Effector CD4-positive, alpha-beta T cell (primary cell): ENCODE data around the gene CD200.
"Not testable (repeated sequence)": the region's sequence is repeated elsewhere in the genome, so short reads cannot be mapped to it uniquely, and the experiment has no call there.

Experiments used
- DNase-seq: peaks from one replicate; pipeline ENCODE4 v3.0.0-alpha.2; 2020

Gene CD200

GRCh38 chr3:112362221-112362620 is 29.3 kb downstream of the CD200 start:
- no peak for DNase-seq

GRCh38 chr3:112364291-112364690 is 31.3 kb downstream of the CD200 start:
- no peak for DNase-seq

- no peak for DNase-seq
Observed at GRCh38 chr3:112365035-112365434, 32.1 kb downstream of the CD200 start.

- DNase-seq, result no peak
Observed at GRCh38 chr3:112365636-112366035, 32.7 kb downstream of the CD200 start.

GRCh38 chr3:112366522-112366921 is 33.6 kb downstream of the CD200 start:
- no peak for DNase-seq

- no peak for DNase-seq
Observed at GRCh38 chr3:112371569-112371968, 38.6 kb downstream of the CD200 start.

DNA sequence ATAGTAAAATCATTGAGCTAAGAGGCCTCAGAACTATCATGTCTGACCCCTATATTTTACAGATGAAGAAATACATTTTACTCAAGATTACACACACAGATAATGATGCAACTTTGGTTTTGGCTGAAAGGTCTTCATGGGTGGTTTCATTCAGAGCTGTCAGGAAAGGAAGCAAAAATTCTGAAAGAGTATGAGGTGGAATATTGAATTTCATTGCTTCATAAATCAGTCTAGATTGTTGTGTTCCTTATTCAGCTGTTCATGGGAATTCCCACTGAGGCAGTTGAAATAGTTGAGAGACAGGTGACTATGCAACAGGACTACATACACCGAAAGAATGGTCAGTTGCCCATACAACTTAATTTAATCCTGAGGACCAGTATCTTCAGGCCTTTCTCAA is 39.4 kb downstream of the CD200 start:
- no peak for DNase-seq

DNA sequence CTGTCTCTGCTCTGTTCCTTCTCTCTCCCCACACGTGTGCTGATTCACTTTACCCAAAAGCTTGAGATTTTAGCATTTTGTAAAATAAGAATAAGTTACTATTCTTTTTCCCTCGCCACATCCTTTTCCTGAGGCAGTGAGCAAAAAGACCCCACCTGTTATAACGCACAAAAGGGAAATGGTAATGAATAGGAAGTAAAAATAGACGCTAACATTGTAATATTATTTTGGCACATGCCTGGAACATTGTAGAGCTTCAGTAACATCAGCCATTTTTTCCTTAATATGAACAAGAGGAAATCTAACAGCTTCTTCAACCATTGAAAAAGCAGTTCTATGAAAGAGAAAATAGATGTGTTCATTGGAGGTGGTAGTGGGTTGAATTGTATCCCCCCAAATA is 40.5 kb downstream of the CD200 start:
- DNase-seq, result no peak

GRCh38 chr3:112373924-112374323 is 41.0 kb downstream of the CD200 start:
- no peak for DNase-seq

- no peak for DNase-seq
Observed at GRCh38 chr3:112374333-112374734, 41.4 kb downstream of the CD200 start.

GRCh38 chr3:112375117-112375516 is 42.2 kb downstream of the CD200 start:
- DNase-seq, result no peak

DNA sequence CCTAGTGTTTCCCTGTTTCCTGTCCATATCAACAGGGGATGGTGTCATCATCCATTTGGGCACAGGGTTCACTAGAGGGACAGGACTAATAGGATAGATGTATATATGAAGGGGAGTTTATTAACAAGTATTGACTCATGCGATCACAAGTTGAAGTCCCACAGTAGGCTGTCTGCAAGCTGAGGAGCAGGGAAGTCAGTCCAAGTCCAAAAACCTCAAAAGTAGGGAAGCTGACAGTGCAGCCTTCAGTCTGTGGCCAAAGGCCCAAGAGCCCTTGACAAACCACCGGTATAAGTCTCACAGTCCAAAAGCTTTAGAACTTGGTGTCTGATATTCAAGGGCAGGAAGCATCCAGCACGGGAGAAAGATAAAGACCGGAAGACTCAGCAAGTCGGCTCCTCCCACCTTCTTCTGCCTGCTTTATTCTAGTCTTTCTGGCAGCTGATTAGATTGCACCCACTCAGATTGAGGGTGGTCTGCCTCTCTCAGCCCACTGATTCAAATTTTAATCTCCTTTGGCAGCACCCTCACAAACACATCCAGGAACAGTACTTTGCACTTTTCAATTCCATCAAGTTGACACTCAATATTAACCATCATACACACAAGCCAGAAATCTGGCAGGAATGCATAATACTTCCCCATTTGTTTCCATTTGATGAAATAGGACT is 43.4 kb downstream of the CD200 start:
- no peak for DNase-seq

DNA sequence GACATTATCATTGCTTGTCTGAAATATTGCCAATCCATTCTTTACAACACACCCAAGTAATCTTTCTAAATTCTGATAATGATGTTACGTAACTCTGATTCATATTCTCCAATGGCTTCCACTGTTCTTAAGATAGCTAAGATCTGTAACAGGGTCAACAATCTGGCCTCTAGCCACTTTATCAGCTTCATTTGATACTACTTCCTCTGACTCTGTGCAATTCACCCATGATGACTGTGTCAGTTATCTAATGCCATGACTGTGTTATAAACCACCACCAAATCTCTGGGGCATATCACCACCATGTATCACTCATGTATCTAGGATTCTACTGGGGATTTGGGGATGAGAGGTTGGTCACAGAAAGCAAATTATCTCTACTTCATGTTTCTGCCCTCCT is 44.0 kb downstream of the CD200 start:
- no peak for DNase-seq

GRCh38 chr3:112377568-112378071 is 44.7 kb downstream of the CD200 start:
- no peak for DNase-seq

DNA sequence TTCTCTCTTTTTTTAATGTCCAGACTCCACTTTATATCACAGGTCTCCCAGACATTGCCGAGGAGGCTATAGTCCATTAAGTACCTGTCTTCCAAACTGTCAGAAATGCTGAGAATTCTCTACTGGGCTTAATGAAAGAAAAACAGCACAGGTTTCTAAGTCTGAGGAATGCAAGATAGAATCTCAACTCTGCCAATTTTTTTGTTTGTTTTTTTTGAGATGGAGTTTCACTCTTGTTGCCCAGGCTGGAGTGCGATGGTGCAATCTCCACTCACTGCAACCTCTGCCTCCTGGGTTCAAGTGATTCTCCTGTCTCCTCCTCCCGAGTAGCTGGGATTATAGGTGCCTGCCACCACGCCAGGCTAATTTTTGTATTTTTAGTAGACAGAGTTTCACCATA is 45.4 kb downstream of the CD200 start:
- DNase-seq, result not testable (repeated sequence)

- DNase-seq, result no peak
Observed at GRCh38 chr3:112379020-112379690, 46.2 kb downstream of the CD200 start.

DNA sequence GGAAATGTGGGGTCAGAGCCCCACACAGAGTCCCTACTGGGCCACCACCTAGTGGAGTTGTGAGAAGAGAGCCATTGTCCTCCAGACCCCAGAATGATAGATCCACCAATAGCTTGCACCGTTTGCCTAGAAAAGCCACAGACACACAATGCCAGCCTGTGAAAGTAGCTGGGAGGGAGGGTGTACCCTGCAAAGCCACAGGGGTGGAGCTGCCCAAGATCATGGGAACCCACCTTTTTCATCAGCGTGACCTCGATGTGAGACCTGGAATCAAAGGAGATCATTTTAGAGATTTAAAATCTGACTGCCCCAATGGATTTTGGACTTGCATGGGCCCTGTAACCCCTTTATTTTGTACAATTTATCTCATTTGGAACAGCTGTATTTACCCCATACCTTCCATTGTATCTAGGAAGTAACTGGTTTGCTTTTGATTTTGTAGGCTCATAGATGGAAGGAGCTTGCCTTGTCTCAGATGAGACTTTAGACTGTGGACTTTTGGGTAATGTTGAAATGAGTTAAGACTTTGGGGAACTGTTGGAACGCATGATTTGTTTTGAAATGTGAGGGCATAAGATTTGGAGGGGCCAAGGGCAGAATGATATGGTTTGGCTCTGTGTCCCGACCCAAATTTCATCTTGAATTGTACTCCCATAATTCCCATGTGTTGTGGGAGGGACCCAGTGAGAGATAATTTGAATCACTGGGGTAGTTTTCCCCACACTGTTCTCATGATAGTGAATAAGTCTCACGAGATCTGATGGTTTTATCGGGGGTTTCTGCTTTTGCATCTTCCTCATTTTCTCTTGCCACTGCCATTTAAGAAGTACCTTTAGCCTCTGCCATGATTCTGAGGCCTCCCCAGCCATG is 49.0 kb downstream of the CD200 start:
- no peak for DNase-seq

- DNase-seq, result no peak
Observed at GRCh38 chr3:112382543-112383160, 49.7 kb downstream of the CD200 start.

GRCh38 chr3:112384769-112385168 is 51.8 kb downstream of the CD200 start:
- no peak for DNase-seq

DNA sequence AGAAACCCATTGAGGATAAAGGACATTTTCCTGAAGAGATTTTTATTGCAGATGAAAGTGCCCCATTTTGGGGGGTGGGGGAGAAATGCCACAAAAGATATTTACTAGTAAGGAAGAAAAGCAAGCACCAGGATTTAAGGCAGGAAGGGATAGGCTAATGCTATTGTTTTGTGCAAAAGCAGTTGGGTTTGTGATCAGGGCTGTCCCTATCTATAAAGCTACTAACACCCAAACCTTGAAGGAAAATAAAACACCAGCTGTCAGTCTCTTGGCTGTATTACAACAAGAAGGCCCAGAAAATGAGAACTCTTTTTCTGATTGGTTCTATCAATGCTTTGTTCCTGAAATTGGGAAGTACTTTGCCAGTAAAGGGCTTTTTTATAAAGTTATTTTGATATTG is 56.0 kb downstream of the CD200 start:
- DNase-seq, result no peak

DNA sequence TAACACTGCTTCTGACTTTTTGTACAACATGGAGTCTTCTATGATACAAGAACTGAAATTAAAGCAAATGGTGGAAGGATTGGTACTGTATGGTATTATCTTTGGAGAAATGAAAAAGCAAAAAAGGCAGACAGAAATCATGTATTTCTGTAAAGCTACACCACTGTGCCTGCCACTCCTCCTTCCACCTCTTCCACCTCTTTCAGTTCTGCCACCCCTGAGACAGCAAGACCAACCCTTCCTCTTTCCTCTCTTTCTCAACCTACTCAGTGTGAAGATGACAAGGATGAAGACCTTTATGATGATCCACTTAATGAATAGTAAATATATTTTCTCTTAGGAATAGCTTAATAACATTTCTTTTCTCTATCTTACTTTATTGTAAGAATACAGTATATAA is 57.0 kb downstream of the CD200 start:
- no peak for DNase-seq

DNA sequence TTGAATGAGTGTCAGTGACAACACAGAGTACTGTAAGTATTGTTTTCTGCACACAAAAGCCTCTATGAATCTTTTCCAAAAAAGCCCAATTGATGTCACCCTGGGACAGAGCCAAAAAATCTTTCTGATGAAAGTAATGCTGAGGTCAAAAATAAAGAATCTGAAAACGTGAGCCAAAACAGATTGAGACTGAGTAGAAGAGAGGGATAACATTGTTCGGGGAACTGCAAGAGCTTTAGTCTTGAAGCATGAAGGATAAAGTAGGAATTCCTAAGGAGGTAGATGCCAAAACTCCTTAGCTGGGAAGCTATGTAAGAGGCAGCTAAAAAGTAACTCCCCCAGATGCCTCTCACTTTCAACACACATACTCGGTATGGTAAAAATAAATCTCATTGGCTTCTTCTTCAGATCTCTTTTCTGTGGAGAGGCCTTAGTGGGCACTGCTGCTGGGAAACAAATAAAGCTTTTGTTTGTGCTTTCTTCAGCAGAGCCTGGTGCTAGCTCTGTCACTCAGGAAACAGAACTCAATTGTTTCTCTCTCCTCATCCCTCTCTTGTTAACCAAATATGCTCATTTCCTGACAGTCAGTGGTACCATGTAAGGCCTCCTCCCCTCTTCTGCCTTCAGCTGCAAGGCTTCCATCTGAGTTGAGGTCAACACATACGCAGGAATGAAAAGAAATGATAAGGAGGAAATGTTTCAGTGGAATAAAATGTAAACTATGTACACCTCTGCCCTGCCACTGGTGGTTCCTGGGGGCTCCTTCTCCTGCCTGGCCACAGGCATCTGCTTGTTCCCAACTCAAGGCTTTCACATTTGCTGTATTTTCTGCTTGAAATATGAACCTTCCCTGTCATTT is 58.1 kb downstream of the CD200 start:
- no peak for DNase-seq
